ENCODE data around the gene KIF6.

Gene KIF6

DNA sequence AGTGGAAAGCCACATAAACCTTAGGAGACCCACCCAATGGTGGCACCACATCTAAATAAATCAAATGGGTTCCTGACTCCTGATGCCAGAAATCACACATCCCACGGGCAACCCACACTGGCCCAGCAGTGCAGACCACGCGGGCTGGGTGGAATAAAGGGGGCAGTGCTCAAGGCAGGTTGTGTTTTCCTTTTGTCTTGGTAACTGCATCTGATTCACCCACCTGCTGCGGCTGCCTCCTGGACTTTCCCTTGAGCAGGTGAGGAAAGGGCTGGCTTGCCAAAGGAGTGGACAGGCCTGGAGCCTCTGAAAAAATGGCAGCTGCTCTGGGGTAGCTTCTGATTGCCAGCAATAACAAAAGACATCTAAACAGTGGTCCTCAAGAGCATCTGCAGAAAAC lies 283.2 kb downstream of the KIF6 start:
- DNase-seq = no peak

DNA sequence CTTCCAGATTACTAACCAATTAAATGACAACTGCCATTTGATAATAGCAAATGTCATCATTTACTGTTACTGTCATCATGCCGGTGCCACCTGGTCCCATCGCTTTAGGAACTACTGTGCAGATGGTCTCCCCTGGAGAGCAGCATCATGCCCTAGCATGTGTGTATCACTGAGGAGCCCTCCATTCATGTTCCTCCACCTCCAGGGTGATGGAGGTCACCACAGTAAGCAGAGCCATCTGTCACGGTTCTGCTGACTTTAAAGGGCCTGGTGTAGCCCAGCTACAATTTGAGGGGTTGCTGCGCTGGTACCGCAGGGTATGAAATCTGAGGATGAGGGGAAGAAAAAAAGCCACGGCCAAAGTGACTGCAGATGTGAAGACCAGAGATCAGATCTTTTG lies 283.9 kb downstream of the KIF6 start:
- no peak for DNase-seq

DNA sequence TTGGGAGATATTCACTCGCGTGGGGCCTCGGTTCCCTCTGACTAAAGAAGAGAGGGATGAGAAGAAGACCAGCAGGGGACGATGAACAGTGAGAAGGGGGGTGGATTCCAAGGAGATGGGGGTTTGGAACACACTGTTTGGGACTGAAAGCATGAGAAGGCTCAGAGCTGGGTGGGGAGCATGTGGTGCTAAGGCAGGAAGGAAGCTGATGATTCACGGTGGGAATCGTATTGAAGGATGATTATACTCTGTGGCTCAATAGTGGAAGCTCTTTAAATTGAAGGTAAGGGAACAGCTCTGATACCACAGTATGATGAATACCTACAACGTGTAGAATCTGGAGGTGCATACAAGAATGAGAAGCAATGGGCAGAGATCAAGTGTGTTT lies 285.2 kb downstream of the KIF6 start:
- no peak for DNase-seq

DNA sequence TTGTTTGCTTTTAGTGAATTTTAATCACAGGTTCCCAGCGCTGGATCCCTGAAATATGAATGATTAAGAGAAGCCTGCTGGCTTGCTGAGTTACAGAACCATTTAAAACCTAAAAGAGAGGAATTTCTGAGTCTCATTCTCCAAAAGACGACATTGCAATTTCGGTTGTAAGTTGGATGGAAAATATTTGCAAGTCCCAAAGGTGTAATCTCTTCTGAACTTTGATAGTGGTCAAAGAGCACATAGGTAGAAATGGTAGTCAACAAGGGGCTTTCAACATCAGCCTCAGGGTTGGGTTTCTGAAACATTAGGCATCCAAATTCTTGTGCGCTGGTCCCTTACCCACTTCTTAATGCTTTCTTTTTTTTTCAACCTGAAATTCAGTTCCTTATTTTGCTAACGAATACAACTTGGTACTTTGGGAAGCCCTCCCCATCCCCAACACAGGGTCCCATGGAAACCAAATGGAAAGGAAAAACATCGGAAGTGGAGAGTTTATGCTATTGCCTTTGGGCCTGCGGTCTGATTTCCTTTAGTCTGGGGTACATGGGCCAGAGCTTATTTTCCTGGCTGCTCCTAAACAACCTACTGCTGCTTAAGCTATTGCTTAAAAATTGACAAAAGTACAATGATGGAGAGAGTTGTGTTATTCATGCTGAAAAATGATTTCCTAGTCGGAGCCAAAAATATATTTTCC lies 285.7 kb downstream of the KIF6 start:
- no peak for DNase-seq

DNA sequence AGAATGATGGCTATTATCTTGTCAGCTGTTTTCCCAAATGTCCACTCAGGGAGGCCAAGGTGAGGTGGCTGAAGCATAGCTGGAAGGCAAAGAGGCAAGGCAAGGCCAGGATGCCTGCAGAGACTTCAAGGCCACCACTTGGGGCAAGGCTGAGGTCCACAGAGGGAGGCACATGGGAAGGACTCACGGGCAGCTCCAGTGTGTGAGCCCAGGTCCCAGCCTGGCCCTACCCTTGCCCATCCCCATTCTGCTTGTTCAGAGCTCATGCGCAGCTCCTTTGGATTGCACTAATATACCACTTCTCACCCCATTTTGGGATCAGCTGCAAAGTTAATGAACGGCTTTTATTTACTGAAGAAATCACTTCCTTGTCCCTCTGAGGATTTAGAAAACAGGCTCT lies 291.6 kb downstream of the KIF6 start:
- no peak for DNase-seq

DNA sequence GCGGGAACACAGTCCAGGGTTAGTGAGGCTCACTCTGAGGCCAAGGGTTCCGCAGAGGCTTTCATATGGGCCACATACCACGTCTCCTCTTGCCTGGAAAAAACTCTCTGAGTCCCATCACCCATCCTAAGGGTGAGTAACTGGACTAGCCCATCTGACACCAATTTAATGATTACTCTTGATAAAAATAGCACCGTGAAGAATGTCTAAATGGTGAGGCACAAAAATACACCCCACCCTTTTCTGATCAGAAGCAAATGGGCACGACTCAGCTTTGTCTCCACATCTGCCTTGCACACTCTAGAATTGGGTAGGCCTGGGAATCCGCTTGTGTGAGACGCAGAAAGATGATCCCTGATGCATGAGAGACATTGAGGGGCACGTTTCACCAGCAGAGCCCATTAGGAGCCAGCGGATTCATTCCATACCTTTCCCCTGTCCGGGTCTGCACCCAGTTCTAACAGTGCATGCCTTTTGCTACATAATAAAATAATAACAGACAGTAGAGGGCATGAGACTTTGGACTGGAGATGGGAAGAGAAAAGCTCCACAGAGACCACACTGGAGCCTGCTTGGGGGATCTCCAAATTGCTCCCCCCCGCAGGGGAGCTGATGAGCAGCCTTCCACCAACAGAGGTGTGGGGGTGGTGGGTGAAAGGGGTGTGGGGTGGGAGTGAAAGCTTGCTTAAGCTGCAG lies 292.7 kb downstream of the KIF6 start:
- no peak for DNase-seq

DNA sequence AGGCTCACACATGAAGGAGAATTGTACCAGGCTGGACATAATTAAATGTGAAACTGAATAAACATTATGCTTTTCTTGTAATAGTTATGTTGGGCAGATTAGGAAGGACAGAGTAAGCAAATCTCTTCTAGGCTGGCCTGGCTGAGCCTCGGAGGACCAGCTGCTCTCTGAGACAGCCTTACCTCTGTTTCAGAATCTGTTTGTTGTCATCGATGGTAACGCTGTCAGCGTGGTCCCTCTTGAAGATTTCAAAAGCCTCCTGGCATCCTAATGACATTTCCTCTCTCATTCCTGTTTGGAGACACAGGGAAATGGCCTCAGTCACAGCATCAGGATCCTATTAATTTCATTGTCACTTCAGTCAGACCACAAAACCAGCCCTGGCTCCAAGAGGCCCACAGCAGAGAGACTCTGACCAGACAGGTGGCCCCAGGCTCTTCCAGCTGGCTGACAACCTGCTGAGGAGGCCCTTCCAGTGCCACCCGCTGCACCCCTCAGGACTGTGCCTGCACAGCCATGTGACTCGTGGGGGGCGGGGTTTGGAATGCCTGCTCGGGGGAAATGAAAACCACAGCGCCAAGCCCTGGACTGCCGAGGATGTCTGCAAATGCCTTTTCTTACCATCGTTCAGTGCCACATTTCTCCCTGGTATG lies 294.2 kb downstream of the KIF6 start:
- no peak for DNase-seq

DNA sequence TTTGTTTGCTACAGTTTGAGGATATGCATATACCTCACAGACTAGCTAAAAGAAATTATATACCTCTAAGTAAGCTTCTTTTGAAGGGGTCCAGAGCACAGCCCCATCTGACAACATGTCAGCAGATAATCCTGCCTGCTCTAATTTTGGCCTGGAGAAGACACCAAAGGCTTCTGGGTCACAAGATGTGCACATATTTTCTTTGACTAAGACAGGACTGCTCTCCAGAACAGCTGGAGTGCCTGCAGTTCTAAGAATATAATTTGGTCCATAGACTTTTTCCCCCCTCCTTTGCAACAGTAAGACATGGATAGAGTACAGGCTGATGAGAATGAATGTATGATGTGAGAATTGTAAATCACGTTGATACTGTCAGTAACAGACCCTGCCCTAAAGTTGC lies 294.8 kb downstream of the KIF6 start:
- no peak for DNase-seq

DNA sequence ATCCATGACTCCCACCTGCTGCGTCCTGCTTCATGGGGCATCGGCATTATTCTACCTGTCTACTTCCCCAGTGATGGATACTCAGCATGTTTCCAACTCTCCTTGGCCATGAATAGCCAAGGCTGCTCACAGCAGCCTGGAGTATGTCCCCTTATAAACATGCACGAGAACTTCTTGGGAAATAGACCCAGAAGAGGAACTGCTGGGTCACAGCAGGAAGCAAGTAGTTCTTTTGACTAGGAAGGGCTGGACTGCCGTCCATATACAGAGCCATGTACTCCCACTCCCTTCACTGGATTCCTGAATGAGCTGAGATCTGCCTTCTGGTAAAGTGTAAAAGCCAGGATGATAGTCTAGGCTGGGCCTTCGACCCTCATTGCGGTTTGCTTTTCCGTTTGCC lies 296.4 kb downstream of the KIF6 start:
- DNase-seq = no peak

DNA sequence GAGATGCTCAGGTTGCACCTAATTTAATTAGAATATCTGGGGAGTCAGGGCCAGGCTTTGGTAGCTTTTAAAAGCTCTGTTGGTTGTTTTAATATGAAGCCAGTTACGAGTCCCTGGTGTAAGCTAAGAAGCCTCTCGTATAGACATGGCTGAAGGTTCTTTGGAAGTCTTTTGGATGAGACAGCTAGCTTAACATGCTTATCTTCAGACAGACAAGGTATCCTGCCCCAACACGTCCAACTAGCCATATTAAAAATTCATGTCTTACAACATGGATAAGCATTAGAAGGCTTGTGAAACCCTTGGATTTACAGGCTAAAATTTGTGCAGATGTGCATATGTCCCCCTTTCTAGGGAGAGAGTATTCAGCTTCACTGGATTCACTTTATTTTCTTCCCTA lies 297.1 kb downstream of the KIF6 start:
- DNase-seq = no peak

DNA sequence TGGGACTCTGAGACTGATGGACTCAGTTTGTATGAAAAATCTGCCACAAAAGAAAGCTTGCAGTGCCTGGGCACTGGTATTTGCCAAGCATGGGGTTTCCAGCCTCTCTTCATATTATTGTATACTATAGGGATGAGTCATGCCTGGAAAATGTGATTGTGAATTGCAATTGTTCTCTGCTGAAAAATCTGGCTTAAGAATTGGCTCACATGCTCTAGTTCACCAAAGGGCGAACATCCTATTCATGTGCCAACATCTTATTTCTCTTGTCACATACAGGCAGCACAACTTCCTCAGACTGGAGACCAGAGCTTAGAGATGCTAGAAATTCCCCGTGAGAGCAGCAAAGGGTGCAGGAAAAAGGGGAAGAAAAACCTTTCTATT lies 299.1 kb downstream of the KIF6 start:
- no peak for DNase-seq

DNA sequence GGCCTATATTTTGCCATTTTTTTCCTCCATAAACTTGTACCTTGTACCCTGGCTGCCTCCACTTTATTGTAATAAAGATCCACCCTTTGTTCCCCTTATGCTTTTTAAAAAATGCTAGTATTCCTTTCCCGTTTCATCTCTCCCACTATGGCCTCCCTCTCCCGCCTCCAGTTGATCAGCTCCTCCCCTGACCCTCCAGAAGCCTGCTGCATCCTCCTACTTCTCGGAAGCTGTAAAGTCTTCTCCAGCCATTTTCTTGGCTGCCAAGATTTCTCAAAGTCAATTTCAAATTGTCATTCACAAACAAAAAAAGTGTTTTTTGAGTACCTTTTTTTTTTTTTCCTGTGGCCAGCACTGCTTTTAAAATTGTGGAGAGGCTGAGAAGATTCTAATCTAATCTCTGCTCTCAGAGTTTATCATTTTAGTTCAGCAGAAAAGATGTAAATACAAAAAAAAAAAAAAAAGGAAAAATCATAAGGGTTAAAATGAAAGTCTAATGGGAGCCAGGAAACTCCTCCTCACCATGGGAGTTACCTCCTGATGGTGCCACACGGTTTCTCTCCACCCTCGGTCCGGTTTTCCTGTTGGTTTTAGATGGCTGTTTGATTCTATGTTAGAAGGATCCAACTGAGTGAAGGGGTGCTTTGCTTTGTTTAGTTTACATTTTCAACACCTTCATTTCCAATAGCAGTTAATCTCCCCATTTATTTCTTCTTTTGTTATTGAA lies 299.7 kb downstream of the KIF6 start:
- DNase-seq = no peak

DNA sequence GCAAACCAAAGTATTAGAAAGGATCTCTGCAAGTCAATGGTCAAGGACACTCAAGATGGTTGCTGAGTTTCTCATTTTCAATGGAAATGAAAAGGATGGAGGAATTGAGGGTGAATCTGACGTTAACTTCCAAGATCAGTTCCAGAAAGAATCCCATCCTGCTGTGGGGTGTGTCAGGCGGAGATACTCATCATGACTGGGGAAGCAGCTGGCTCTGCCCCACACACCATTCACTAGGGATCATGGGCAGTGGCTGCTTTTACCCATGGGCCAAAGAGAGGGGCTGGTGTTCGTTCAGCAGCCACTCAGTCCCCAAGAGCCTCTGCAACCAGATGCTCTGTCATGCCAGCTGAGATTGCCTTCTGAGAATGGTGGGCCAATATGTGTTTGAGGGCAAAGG lies 300.4 kb downstream of the KIF6 start:
- DNase-seq = no peak

DNA sequence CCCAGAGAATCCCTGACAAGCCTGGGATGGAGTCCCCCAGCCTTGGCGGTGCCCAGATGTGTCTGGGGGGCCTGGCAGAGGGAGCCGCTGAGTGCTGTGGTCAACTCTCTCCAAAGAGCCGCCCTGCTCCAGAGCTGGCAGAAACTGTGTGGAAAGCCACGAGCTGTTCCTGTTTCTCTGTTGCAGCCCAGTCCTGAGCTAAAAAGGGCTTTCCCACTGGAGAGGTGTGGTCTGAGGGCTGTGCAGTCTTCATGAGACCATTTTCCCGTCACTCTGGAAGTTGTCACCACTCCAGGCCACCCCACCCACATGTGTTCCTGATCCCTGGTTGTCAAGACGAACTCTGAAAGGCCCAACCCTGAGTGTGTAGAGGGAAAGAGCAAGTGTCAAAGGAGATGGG lies 303.0 kb downstream of the KIF6 start:
- no peak for DNase-seq

DNA sequence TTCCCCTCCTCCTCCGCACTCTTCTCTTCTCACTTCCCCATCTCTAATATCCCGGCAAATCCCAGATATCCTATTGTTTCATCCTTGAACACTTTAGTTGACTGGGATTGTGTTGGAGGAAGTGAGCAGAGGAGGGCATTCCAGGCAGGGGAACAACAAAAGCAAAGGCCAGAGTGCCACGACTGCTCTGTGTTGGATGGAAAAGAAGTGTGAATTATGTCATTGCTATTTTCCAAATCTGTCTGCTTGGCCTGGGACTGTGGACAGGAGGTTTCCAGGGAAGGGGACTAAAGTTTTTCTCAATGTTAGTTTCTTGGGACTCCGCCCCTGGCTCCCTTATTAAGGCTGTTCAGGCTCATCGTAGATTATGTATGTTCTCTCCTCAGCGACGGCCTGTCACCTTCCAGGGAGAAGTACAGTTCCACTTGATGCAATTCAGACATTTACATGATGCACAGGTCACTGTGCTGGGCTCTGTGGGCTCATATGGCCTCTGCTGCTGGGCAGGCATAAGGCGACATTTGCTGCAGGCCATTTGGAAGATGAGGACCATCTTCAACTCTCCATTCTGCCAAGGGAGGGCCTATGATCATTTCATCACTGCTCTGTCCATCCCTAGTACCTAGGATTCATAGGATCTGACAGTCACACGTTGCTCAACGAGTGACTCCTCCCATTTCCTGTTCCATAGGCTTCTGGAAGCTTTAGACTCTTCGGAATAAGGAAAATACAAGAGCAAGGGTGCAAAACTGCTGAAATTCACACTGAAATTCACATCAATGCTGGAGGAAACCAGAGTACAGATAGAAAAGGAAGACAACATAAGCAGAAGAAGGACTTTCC lies 303.6 kb downstream of the KIF6 start:
- DNase-seq = no peak

DNA sequence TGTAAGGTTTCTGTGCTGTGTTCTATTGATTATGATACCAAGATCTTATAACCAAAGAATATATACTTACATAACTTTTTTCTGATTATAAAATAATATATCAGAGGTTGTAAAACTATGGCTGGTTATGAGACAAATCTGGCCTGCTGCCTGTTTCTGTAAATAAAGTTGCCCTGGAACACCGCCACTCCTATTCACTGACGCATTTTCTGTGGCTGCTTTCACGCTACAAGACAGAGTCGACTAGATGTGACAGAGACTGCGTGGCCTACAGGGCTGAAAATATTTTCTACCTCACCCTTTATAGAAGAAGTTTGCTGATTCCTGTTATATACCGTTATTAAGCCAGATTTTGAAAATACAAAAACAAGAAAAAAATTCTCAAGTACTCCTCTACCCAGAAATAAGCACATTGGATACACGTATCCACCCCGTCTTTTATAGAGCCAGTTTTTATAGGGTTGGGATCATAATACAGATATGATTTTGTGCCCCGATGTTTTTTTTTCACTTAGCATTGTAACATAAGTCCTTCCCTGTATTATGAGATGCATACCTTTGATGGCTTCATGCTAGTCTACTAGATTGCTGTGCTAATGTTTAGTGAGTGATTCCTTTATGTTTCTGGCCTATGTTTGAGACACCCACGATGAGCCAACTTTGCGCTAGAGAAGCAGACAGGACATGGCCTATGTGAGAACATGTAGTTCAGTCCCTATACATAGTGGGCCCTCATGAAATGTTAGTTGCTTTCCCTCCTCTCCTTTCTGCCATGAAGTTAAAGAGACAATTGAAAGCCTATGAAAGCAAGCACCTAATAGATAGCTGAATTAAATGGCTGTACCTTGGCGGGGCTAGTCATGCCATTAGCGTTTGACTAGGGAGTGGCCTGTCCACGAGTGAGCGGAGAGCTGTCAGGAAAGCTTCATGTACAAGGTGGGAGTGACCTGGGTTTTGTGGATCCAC lies 304.6 kb downstream of the KIF6 start:
- no peak for DNase-seq

DNA sequence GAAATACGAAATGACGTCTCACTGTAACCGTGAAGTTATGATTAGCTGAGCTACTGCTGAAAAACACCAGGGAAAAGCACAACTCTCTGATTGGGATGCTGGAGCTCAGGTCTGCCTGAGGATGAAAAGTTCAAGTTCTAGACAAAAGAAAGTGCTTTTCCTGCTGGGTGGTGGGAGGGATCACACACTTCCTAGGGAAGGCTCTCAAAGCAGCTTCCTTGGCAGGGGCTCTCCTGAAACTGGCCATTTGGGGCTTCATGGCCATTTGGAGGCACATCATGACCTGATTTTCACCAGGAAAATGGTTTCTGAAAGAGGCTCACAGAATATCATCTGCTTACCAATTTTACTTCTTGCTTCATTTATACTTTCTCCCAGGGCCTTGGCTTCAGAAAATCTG lies 305.6 kb downstream of the KIF6 start:
- no peak for DNase-seq

DNA sequence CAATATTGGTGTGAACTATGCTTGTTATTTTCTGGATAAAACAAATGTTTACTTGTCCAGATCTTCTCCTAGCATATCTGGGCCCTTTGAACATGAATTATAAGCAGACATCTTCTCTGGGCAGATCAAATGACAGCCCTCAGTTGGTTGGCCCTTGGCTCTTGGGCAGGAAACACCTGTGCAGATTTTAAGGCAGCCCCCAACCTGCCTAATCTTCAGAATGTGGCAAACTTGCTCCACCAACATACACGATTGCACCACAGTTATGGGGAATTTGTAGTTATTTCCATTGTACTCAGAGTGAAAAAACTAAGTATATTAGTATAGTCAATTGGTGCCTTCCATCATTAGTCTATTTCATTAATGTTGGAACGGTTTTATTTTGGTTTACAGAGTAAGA lies 307.8 kb downstream of the KIF6 start:
- no peak for DNase-seq

DNA sequence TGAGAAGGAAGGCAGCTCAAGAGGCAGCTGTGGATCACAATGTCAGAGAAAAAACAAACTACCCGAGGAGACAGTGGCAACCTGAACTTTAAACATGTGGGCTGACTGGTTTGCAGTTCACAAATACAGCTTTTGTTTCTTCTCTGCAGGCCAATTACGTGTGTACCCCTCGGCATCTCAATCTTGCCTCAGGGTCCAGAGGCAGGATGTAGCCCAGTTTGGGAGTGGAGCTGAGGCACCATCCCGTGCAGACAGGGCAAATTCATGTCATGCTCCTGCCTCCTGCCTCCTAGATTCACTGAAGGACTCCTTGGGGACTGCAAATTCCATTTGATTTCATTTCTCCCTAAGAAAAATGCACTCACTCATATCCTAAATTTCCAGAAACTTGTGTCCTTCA lies 308.5 kb downstream of the KIF6 start:
- no peak for DNase-seq

DNA sequence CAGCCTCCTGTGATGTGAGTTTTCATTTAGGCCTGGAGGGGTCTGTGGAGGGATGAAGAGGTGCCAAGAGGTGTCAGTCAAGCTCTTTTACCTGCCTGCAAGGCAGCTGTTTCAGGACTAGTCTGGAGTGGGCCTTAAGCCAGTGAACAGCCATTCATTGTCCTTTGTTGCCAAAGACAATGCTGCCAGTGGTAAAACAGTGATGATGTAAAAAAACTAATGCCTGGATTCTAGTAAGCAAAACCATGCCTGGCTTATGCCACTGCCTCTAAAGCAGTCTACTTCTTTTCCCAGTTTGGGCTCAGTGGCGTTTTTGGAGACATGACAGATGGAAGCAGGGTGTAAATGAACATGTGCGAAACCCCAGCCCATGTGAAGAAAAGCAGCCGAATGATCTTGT lies 309.2 kb downstream of the KIF6 start:
- no peak for DNase-seq

DNA sequence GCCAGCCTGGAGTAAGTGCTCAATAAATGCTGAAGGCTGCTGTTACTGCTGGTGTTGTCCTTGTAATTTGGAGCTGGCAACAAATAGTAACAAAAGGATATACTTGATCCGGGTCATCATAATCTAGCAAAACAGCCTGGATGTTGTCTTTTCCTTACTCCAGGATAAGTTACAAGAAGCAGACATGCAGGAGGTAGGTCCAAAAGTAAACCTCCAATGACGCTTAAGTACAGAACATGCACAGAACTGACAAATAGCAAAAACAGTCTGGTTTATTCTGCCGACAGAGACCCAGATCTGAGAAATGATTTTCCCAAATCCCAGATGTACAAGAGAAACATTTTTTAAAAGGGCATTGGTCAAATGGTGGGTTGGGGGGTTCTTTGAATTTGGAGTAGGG lies 309.7 kb downstream of the KIF6 start:
- no peak for DNase-seq

DNA sequence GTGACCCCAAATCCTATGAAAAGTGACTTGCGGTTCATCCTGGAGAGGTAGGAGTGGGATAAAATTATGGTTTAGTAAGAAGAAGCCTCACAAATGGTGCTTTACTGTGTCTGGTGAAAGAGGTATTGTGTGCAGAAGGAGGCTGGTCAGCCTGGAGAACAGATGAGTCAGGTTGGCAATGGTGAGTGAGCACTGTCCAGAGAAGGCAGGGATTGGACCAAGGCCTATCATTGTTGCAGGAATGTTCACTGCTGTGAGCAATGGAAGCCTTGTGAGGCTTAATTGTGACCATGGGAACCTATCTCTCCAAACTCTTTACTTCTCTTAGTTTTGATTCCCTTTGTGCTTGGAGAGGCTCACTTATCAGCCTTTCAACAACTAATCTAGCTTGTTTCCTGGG lies 313.7 kb downstream of the KIF6 start:
- DNase-seq = no peak

Measured in NCI-H1930 (cell line).